Astrocyte of the hippocampus (primary cell): ENCODE results near the gene PLEKHG2.
"Not testable (repeated sequence)": the region's sequence is repeated elsewhere in the genome, so short reads cannot be mapped to it uniquely, and the experiment has no call there.

Experiments used
- DNase-seq: peaks from one replicate; pipeline ENCODE4 v3.0.0; 2011; ENCODE audit warnings: low read depth, low spot score

PLEKHG2 gene, protein sequence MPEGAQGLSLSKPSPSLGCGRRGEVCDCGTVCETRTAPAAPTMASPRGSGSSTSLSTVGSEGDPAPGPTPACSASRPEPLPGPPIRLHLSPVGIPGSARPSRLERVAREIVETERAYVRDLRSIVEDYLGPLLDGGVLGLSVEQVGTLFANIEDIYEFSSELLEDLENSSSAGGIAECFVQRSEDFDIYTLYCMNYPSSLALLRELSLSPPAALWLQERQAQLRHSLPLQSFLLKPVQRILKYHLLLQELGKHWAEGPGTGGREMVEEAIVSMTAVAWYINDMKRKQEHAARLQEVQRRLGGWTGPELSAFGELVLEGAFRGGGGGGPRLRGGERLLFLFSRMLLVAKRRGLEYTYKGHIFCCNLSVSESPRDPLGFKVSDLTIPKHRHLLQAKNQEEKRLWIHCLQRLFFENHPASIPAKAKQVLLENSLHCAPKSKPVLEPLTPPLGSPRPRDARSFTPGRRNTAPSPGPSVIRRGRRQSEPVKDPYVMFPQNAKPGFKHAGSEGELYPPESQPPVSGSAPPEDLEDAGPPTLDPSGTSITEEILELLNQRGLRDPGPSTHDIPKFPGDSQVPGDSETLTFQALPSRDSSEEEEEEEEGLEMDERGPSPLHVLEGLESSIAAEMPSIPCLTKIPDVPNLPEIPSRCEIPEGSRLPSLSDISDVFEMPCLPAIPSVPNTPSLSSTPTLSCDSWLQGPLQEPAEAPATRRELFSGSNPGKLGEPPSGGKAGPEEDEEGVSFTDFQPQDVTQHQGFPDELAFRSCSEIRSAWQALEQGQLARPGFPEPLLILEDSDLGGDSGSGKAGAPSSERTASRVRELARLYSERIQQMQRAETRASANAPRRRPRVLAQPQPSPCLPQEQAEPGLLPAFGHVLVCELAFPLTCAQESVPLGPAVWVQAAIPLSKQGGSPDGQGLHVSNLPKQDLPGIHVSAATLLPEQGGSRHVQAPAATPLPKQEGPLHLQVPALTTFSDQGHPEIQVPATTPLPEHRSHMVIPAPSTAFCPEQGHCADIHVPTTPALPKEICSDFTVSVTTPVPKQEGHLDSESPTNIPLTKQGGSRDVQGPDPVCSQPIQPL (N-terminal part only)

DNA sequence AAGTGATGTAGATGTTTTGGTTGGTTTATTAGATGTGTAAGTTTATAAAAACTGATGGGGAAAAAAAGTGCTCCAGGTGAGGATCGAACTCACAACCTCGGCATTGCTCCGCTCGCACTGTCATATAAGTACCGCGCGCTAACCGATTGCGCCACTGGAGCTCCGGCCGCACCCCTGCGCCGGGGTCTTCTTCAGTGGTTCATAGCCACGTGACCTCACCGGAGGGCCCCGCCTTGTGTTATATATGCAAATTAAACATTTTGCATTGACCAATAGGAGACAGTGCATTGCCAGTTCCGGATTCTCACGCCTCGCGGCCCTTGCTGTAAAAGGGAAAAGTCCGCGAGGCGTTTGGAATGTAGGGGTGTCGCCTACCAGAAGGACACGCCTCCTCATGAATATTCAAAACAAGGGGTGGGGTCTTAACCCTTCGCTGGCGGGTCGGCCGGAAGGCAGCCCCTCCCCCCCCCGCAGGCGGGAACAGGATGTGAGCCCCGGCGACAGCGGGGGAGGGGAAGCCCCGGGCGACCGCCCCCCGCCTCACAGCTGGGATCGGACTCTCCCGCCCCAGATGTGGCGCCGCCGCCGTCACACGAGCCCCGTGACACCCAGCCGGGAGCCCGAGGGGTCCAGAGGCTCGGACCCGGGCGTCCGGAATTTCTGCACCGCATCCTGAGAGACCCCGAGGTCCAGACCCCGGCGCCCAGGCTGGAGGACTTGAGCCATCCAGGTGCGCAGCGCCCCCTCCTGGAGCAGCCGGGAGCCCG is at the start of gene PLEKHG2:
PLEKHG2 (plus strand) TSS at position 570 of the 767 bp plus-strand sequence. CDS start 1,418 bp downstream, outside the sequence.
- DNase-seq, result peak; percentile 99

DNA sequence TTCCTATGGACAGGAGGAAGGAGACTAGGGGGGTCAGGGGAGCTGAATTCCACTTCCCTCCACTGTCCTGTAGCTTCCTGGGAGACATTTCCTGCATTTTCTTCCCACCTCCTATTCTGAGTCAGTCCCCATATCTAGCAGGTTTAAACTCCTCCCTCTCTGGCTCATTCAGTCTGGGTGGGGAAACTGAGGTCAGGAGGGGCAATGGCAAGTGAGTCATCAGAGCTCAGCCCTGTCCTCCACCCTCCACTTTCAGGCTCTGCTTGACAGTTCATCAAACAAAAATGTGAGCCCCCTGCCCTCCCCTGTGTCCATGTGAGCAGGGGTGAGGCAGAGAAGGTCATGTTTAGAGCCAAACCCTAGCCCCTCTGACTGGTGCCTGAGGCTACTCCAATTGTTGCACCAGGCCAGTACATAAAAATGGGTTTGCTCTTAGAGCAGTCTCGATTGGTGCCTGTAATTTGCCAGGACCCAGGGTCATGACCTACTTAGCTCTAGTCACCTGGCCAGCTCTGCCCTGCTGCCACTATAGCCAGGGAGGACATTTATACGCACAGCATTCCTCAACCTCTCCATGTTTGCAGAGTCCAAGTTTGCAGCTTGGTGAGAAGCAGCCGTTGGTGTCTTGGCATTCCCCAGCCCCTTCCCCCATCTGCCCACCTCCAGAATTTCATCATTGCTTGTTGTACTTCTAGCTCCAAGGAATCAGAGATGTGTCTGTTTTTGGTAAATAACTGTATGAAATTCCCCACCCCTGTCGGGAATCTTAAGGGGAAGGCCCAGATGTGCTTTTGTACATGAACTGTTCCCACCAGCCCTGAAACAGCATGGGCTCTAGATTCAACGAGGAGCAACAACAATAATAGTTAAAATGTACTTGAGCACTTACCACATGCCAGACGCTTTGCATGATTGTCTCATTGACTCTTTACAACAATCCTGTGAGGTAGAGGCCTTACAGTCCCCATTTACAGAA is 49.5 kb upstream of the PLEKHG2 start:
- DNase-seq, result peak; percentile 44

DNA sequence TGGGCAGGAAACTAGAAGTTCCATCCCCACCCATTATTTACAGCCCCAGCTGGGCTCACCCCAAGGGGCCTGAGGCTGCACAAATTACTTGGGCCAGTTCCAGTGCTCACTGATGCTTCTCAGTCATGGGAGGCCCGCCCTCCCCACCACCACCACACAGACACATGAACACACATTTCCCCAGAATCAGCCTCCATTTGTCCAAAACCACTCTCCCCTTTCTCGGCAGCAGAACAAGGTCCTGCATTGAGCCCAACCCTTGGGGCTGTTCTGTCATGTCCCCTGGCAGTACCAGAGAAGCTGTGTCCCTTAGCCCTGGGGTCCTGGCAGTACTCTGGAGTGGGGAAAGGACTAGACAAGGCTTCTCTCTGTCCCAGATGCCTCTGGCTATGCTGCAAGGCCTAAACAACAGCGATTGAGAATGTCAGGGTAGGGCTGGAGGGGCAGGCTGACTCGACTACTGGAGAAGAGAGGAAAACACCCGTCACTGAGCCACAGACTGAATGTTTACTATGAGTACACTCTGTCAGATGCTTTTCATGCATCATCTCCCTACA is 48.5 kb upstream of the PLEKHG2 start:
- no peak for DNase-seq

DNA sequence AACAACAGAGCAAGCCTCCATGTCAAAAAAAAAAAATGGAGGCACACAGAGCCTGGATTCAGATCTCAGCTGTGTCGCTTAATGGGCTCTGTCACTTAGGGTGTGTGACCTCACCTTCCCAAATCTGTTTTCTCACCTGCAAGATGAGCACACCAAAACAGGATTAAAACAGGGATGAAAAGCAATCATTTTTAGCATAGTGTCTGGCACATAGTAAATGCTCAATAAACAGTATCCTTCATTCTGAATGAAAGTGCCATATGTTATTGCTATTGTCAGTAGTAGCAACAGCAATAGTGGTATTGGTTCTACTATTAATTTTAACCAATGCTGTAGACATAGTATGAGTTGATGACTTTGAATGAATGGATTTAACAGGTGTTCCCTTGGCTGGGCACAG is 46.9 kb upstream of the PLEKHG2 start:
- DNase-seq, result no peak

DNA sequence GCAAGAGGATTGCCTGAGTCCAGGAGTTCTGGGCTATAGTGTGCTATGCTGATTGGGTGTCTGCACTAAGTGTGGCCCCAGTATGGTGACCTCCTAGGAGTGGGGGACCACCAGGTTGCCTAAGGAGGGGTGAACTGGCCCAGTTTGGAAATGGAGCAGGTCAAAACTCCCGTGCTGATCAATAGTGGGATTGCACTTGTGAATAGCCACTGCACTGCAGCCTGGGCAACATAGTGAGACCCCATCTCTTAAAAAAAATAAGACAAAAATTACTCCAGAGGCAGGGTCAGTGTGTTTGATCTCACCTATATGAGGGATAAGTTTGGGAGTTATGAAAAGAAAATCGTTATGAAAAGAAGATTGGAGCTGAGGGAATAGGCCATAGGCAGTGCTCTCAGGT is 43.3 kb upstream of the PLEKHG2 start:
- no peak for DNase-seq

DNA sequence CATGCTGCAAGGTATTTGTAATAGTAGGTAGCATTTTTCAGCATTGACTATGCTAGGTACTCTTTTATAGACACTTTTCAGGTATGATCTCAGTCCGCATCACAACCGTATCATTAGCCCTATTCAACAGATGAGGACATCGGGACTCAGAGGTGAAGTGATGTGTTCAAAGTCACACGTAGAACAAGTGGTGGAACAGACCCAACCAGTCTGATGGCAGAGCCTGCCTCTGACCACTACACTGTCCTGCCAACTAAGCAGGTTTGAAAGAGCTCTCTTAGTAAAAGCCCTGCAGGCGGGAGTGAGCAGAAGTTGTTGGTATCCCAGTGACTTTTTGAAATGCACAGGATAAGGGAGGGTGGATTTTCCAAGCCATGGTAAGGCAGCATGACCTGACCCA is 41.7 kb upstream of the PLEKHG2 start:
- DNase-seq, result no peak

DNA sequence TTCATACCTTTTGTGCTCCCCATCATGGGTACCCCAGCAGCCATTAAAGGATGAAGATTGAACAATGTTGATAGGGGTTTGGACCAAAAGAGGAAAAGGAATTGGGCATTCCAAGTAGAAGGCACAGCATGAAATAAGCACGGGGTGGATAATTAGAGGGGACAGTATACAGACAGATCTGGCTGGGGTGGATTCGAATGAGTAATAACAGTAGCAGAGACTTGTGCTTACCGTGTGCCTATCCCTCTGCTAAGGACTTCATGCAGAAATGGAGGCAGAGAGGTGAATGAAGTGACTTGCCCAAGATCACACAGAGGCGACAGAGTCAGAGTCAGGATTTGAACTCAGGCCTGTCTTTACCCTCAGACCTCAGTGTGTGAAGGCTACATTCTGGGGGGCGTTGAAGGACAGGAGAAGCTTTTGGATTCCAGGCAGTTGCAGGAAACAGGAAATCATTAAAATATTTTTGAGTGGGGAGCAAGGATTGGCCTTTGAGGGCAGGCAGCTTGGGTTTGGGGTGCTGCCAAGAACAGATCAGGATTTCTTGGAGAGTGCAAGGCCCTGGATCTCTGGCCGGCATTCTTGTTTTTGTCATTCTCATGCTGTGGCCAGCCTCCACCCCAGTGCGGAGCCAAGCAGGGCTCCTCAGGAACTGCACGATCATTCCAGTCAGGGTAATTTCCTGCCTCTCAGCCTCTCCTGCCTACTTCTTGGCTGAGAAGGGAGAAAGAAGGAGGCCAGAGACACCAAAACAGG is 40.2 kb upstream of the PLEKHG2 start:
- DNase-seq, result peak; percentile 97

DNA sequence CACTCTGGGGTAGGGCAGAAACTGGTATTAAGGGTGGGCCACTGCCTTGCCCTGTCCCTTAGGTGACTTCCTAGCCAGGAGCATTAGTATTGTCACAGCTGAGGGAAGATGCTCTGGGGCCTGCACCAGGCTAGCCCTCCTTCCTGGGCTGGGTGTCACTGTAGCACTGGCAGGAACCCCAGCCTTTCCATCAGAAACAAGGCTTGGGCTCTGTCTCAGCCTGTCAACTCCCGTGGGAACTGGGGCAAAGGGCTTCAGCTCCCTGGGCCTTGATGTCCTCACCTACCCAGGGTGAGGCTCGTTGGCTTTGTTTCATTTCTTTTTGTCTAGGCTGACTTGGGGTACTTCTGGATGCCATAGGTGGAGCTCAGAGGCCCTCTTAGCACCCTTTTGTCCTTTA is 39.5 kb upstream of the PLEKHG2 start:
- DNase-seq, result peak; percentile 43

DNA sequence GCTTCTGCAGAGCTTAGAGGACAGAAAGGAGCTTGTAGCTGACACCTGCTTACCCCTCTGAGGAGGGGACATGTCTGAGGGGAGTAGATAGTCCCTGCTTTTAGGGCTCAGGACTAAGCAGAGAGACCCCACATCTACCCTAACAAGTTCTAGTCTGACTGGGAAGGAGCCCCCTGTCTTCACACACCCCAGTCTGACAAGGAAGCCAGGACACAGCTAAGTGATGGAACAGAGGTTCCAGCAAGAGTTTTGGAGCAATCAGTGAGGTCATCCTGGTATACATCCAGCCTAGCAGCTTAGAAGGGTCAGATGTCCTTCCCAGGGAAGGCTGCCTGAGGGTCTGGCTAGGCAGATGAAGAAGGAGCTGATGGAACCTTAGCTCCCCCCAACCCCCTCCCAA is 36.5 kb upstream of the PLEKHG2 start:
- no peak for DNase-seq

DNA sequence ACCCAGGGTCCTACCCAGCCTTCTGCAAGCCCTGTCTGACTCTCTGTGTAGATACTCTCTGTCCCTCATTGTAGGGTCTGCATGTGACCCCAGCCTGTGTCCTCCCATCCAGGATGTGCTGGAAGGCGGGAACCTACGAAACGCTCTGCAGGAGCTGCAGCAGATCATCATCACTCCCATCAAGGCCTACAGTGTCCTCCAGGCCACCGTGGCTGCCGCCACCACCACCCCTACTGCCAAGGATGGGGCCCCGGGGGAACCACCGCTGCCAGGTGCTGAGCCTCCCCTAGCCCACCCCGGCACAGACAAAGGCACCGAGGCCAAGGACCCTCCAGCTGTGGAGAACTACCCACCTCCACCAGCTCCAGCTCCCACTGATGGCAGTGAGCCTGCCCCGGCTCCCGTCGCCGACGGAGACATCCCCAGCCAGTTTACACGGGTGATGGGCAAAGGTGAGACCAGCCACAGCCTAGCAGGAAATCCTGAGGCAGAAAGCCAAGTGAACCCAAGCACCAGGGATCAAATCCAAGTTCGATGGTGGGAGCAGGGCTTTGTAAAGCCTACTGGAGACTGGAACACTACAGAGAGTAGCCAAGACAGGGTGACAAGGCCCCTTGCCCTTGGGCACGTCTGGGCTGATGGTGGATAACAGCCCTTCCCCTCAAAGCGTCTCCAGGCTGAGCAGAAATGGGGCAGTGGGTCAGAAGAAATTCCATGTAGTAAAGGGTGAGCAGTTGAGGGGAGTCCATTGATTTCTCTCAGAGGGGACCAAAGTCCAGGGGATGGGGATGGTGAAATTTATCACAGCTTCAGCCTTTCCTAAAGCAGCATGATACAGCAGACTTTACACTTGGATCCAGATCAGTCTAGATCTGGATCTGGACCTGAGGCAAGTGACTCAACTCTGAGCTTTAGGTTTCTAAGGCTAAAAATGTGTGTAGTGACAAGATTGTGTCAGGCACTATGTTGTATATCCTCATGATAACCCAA is 34.8 kb upstream of the PLEKHG2 start:
- no peak for DNase-seq

DNA sequence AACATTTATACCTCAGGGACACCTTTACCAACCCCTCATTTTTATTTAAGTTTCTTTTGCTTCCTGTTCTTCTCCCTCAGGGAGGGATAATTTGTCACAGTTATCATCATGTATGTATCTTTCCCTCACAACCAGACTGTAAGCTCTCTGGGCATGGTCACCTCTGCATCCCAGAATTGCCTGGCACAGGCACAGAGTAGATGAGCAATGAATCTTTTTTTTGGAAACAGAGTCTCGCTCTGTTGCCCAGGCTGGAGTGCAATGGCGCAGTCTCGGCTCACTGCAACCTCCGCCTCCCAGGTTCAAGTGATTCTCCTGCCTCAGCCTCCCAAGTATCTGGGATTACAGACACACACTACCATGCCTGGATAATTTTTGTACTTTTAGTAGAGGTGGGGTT is 33.1 kb upstream of the PLEKHG2 start:
- not testable (repeated sequence) for DNase-seq

DNA sequence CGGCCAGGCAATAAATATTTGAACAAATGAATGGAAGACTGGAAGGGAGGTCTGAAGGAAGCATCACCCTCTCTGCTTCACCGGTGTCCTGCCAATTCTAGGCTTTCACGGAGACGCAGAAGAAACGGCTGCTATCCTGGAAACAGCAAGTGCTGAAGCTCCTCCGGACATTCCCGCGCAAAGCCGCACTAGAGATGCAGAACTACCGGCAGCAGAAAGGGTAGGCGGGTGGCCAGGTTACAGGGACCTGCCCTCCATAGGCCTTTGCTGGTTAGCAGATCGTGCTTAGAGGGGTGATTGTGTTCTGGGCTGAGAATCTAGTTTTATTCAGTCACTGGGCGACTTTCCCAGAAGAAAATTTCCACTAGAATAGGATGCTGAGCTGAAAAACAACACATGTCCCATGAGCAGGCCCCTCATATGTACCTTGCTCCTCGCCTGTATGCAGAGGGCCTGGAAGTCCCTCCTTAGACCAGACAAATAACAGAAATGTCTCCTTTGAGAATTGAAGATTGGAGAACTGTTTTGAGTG is 32.5 kb upstream of the PLEKHG2 start:
- no peak for DNase-seq

DNA sequence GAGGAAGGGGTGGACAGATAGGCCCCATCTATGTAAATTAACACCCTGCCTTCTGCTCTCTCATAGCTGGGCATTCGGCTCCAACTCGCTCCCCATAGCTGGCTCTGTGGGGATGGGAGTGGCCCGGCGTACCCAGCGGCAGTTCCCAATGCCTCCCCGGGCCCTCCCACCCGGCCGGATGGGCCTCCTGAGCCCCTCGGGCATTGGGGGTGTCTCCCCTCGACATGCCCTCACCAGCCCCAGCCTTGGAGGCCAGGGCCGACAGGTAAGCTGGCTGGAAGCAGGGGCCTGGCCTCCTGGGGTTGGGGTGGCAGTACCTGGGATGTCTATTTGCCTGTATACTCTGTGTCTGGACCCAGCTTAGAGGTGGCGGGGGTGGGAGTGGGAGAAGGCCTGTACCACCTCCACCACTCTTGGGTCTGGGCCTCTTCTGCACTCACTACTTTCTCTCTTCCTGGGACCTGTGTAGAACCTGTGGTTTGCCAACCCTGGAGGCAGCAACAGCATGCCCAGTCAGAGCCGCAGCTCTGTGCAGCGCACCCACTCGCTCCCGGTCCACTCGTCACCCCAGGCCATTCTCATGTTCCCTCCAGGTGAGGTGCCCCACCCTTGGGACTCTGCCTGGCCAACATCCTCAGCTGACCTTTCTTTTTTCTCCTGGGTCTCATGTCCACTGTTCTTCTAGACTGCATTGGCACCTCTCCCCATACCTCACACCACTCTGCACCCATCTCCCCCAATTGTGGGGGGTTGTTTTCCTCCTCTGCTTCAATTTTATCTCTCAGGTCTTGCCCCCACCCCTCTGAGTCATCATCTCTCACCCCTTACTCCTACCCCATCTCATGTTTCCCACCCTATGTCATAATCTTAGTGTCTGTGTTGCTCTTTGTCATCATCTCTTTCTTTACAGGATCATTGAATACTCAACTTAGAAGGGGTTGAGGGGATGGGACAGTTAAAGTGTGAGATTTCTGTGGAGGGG is 31.7 kb upstream of the PLEKHG2 start:
- no peak for DNase-seq

DNA sequence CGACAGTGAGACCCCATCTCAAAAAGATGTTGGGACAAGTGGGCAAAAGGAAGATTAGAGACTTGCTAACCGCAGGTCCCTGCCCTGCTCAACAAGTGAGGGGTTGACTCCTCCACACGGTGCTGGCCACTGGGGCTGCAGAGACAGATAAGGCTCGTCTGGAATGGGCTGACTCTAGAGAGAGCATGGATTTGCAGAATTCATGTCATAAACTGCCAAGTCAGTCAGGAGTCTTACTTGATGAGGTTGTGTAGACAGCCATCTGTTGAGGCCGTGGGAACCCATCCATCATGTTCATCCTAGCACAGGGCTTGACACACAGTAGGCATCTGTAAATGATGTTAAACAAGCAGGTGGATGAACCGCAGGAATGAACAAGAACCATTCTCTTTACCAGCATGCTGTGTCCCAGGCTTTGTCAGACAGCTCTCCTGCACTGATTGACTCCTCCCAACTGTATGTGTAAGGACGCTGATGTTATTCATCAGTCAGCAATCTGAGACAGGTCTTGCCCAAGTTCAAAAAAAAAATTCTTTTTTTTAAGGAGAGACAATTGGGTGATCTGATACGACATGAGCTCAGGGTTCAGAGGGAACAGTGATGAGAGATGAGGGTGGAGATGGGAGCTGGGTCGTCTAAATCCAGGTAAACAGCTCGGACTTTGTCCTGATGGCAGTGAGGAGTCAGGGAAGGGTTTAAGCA is 30.4 kb upstream of the PLEKHG2 start:
- no peak for DNase-seq

DNA sequence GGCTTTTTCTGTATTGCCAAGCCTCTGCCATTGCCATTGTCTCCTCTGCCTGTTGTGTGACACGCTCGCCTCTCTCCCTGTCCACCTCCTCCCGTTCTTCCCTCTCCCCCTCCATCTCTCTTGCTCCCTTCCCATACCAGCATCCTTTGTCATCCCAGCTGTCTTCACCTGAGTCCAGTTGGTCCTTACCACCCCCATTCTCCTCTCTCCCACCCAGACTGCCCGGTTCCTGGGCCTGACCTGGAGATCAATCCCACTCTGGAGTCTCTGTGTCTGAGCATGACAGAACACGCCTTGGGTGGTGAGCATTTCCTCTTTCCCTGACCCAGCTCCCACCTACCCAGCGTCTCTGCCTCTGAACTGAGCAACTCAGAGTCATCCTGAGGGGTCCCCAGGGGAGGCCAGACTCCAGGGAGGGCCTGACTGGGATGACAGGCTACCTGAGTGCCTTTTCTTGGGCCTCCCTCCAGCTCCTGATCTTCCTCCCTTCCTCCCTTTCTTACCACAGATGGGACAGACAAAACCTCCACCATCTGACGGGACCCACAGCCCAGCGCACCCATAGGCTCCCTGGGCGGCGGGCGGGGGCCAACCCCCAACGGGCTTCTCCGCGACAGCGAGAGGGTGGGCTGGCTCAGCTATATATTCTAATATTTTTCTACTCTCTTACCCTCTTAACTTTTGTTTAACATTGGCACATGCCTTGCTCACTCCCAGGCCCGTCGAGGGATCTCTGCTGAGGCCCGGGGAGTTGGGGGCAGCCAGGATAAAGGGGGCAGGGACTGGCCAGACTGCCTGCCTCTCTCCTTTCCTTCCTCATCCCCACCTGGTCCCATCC is 29.3 kb upstream of the PLEKHG2 start:
- DNase-seq, result no peak
